WI38 (cell line): ENCODE data around the gene NREP.

Experiments used
- H3K4me3 ChIP-seq: 2 replicates; pipeline ENCODE4 v1.5.1; 2011; ENCODE audit warnings: low read depth, mild to moderate bottlenecking, control low read depth, low read length
- CTCF ChIP-seq: IDR thresholded peaks from 2 replicates; pipeline ENCODE4 v1.5.1; 2012; ENCODE audit warnings: low read depth, mild to moderate bottlenecking, control low read depth, low read length

The NREP gene

DNA sequence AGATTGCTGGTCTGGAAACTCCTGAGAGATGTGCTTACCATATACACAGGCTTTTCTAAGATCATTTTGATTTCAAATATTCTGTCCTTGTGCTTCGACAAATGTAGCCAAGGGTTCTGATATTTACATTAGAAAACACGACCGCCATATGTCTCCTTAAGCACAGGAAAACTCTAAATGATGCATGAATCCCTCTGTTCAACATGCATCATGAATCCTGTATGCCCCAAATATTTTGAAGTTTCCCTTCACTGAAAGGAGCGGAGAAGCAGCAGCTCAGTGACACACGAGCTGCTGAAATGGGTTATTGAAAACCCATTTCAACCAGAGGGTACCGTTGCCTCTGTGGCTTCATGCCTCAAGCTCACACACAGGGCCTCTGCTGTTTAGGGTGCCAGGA, 74.4 kb downstream of the NREP start:
- H3K4me3 ChIP-seq = no peak overlapping the region
- no peak for TF ChIP-seq CTCF

DNA sequence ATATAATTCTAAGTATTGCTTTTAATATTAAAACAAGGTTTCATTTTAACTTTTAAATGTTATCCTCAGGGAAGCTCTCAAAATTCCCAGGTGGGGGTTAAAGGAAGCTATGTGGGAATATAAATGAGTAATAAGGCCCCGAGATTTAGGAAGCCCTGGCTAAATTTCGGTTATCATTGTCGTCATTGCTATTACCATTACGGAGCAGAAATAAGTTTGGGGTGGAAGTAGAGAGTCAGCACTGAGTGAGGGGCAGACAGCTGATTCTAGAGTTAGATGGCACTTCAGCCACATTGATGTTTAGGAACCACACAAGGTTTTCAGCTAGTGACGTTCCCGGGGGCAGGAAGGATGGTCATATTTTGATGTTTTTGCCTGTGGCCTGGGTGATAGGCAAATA, 74.9 kb downstream of the NREP start:
- H3K4me3 ChIP-seq = no peak overlapping the region

GRCh38 chr5:111681414-111682120, 75.4 kb downstream of the NREP start:
- no peak for TF ChIP-seq CTCF

More for the DNA sequence above, 74.9 kb downstream of the NREP start:
- no peak for TF ChIP-seq CTCF

GRCh38 chr5:111680737-111681413, 76.1 kb downstream of the NREP start:
- TF ChIP-seq CTCF = no peak
- H3K4me3 ChIP-seq = no peak overlapping the region

More at GRCh38 chr5:111681414-111682120, 75.4 kb downstream of the NREP start:
- H3K4me3 ChIP-seq = no peak overlapping the region

DNA sequence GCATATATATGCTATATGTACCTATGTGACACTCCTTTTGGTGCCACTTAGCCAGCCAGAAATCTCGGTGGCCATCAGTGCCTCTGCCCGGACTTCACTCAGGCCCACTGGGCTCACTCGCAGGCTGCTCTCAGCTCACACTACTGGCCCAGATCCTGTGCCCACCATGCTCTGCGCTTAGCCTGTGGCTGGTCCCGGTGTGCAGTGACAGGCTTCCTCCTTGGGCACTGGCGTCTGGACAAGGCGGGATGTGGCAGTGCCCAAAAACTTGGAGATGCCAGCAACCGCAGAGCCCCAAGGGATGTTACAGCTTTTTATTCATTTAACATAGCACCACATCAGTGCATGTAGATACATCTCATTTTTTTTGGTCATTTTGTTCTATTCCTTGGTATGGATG, 77.4 kb downstream of the NREP start:
- no peak for TF ChIP-seq CTCF
- H3K4me3 ChIP-seq = no peak overlapping the region
